HPDE6-E6E7 (cell line): Measurements from ENCODE around the gene GEMIN5.
"Not testable (repeated sequence)": the region's sequence is repeated elsewhere in the genome, so short reads cannot be mapped to it uniquely, and the experiment has no call there.

ENCODE experiments used
- DNase-seq: peaks from one replicate; pipeline ENCODE4 v3.0.0; 2011; ENCODE audit warnings: missing footprints; ENCODE audit errors: extremely low spot score

Gene GEMIN5

GRCh38 chr5:154937718-154938466 is at the start of gene GEMIN5:
Gene GEMIN5, minus strand, starts transcription at chr5:154938211. Its CDS starts 78 bp downstream, at chr5:154938133.
- peak; percentile 87 for DNase-seq

- DNase-seq: no peak
Measured at GRCh38 chr5:154986151-154986550, 48.1 kb upstream of the GEMIN5 start.

- no peak for DNase-seq
Measured at GRCh38 chr5:154984946-154985516, 47.0 kb upstream of the GEMIN5 start.

GRCh38 chr5:154978294-154978693 is 40.3 kb upstream of the GEMIN5 start:
- not testable (repeated sequence) for DNase-seq

GRCh38 chr5:154977409-154977808 is 39.4 kb upstream of the GEMIN5 start:
- DNase-seq: no peak

- not testable (repeated sequence) for DNase-seq
Measured at GRCh38 chr5:154976082-154976481, 38.1 kb upstream of the GEMIN5 start.

GRCh38 chr5:154972476-154973080 is 34.6 kb upstream of the GEMIN5 start:
- DNase-seq: peak; percentile 29

GRCh38 chr5:154971501-154971900 is 33.5 kb upstream of the GEMIN5 start:
- no peak for DNase-seq

GRCh38 chr5:154970759-154971158 is 32.7 kb upstream of the GEMIN5 start:
- DNase-seq: no peak

GRCh38 chr5:154968953-154969352 is 30.9 kb upstream of the GEMIN5 start:
- DNase-seq: no peak

- DNase-seq: no peak
Measured at GRCh38 chr5:154967421-154968024, 29.5 kb upstream of the GEMIN5 start.

GRCh38 chr5:154966874-154967273 is 28.9 kb upstream of the GEMIN5 start:
- DNase-seq: no peak

- DNase-seq: no peak
Measured at GRCh38 chr5:154966081-154966841, 28.2 kb upstream of the GEMIN5 start.

- DNase-seq: peak; percentile 69
Measured at GRCh38 chr5:154962494-154962893, 24.5 kb upstream of the GEMIN5 start.

GRCh38 chr5:154956712-154957111 is 18.7 kb upstream of the GEMIN5 start:
- no peak for DNase-seq

- DNase-seq: no peak
Measured at GRCh38 chr5:154949781-154950180, 11.8 kb upstream of the GEMIN5 start.

- no peak for DNase-seq
Measured at GRCh38 chr5:154948313-154948712, 10.3 kb upstream of the GEMIN5 start.

- no peak for DNase-seq
Measured at GRCh38 chr5:154947778-154948177, 9.8 kb upstream of the GEMIN5 start.

GRCh38 chr5:154945695-154946301 is 7.8 kb upstream of the GEMIN5 start:
- no peak for DNase-seq

- DNase-seq: no peak
Measured at GRCh38 chr5:154944716-154945115, 6.7 kb upstream of the GEMIN5 start.

GRCh38 chr5:154943527-154943926 is 5.5 kb upstream of the GEMIN5 start:
- DNase-seq: no peak
